GM19099 (cell line): ENCODE measurements around the gene POU3F3.

ENCODE experiments used
- POLR2A ChIP-seq: IDR thresholded peaks from 3 replicates; pipeline ENCODE4 v1.6.1; 2011; ENCODE audit warnings: low read depth; ENCODE audit not compliant: insufficient read length; ENCODE audit errors: extremely low read depth

POU3F3 gene

GRCh38 chr2:104896446-104896845, 42.5 kb downstream of the POU3F3 start:
- no peak for TF ChIP-seq POLR2A

- no peak for TF ChIP-seq POLR2A
Observed at GRCh38 chr2:104897515-104898184, 43.7 kb downstream of the POU3F3 start.

GRCh38 chr2:104900608-104901007, 46.7 kb downstream of the POU3F3 start:
- no peak for TF ChIP-seq POLR2A

- no peak for TF ChIP-seq POLR2A
Observed at GRCh38 chr2:104901037-104901881, 47.3 kb downstream of the POU3F3 start.

GRCh38 chr2:104902317-104902716, 48.4 kb downstream of the POU3F3 start:
- TF ChIP-seq POLR2A: no peak
